Uterus (tissue), 2 donors: ENCODE measurements around the gene ANKRD44.

ENCODE experiments used
- CTCF ChIP-seq, 4 experiments: fragments of 200-600 bp in 2 of 4; fragments of 450-650 bp in 2 of 4; sonication (generic) in 2 of 4; IDR thresholded peaks; one replicate each; pipeline ENCODE4 v1.5.1; 2016 to 2019; ENCODE audit warnings: antibody characterized with exemption in 4 of 4, mild to moderate bottlenecking in 2 of 4, moderate library complexity in 1 of 4
- POLR2A ChIP-seq, 2 donors: fragments of 450-650 bp; IDR thresholded peaks; one replicate each; pipeline ENCODE4 v1.6.1; 2016; ENCODE audit warnings: antibody characterized with exemption in 2 of 2, mild to moderate bottlenecking in 1 of 2, moderate library complexity in 1 of 2

- TF ChIP-seq POLR2A (IDR thresholded peaks at IDR 0.05), result no peak
- TF ChIP-seq CTCF (IDR thresholded peaks at IDR 0.05), result no peak
Observed at GRCh38 chr2:197170208-197170607, 140.4 kb downstream of the ANKRD44 start.
